Smooth muscle cell of the pulmonary artery (primary cell): ENCODE data around the gene PDSS1. TPM values are rescaled to one million over a fixed set of nuclear protein-coding genes. Genes with fewer than 3 reads are reported as not detected.

Source experiments
- total RNA-seq: library from RNA; depleted of rRNA; stranded (reverse); fragments of >200 nt; gene quantifications from 2 replicates; pipeline ENCODE4 v1.2.3, GENCODE V29; 2014

Gene PDSS1
- 2.7 and 3.6 TPM in 2 replicates for total RNA-seq

GRCh38 chr10:26697163-26697921 is at the start of gene PDSS1:
PDSS1 (plus strand) TSS chr10:26697701; CDS start chr10:26697712, 11 bp downstream.

Other genes with a start within 250 kb of the PDSS1 start
- 24.0 and 25.9 TPM in 2 replicates for gene ABI1, start 163.3 kb downstream of the PDSS1 start, total RNA-seq